GM12878 (cell line): ENCODE data around the gene SLC22A31. TPM values are rescaled to one million over a fixed set of nuclear protein-coding genes. Genes with fewer than 3 reads are reported as not detected.

Experiments used
- BHLHE40 ChIP-seq, 2 experiments: fragments of 450-650 bp in 1 of 2; IDR thresholded peaks; 2 replicates each; pipeline ENCODE4 v1.6.1; 2011 to 2017; ENCODE audit warnings: low read depth in 2 of 2, borderline replicate concordance in 1 of 2, improper control_type of control experiment in 1 of 2, low read length in 1 of 2, mild to moderate bottlenecking in 1 of 2
- CEBPZ ChIP-seq: fragments of 150-350 bp; IDR thresholded peaks from 2 replicates; pipeline ENCODE4 v1.6.1; 2016; ENCODE audit warnings: low read depth, low read length
- HDGF ChIP-seq: fragments of 450-650 bp; IDR thresholded peaks from 2 replicates; pipeline ENCODE4 v1.6.1; 2016; ENCODE audit warnings: antibody characterized with exemption
- IKZF2 ChIP-seq, 2 experiments: fragments of 450-650 bp; IDR thresholded peaks; 2 replicates each; pipeline ENCODE4 v1.6.1; 2017; ENCODE audit warnings: mild to moderate bottlenecking in 2 of 2, moderate library complexity in 2 of 2
- NBN ChIP-seq: fragments of 450-650 bp; IDR thresholded peaks from 2 replicates; pipeline ENCODE4 v1.6.1; 2016
- NR2C1 ChIP-seq: fragments of 450-650 bp; IDR thresholded peaks from 2 replicates; pipeline ENCODE4 v1.6.1; 2017; ENCODE audit warnings: antibody characterized with exemption, mild to moderate bottlenecking, moderate library complexity
- NR2F1 ChIP-seq: fragments of 450-650 bp; conservative IDR thresholded peaks from 2 replicates; pipeline ENCODE4 v1.6.1; 2017; ENCODE audit warnings: mild to moderate bottlenecking
- PAX5 ChIP-seq: IDR thresholded peaks from 2 replicates; pipeline ENCODE4 v1.6.1; 2011; ENCODE audit warnings: low read depth, low read length, borderline replicate concordance
- PBX3 ChIP-seq: IDR thresholded peaks from 2 replicates; pipeline ENCODE4 v1.6.1; 2011; ENCODE audit warnings: mild to moderate bottlenecking, low read depth, low read length, moderate library complexity; ENCODE audit not compliant: insufficient replicate concordance
- PML ChIP-seq: IDR thresholded peaks from 2 replicates; pipeline ENCODE4 v1.6.1; 2012; ENCODE audit warnings: low read length, inconsistent platforms
- POU2F2 ChIP-seq: IDR thresholded peaks from 3 replicates; pipeline ENCODE4 v1.6.1; 2011; ENCODE audit warnings: low read depth, mild to moderate bottlenecking, low read length, borderline replicate concordance
- PRDM15 ChIP-seq: fragments of 450-650 bp; formaldehyde crosslinking; IDR thresholded peaks from 2 replicates; pipeline ENCODE4 v1.4.0; 2020; ENCODE audit warnings: mild to moderate bottlenecking, moderate library complexity
- RBBP5 ChIP-seq: fragments of 200-600 bp; sonication (generic); conservative IDR thresholded peaks from 2 replicates; pipeline ENCODE4 v1.6.1; 2016
- RCOR1 ChIP-seq: conservative IDR thresholded peaks from 2 replicates; pipeline ENCODE4 v1.6.1; 2012; ENCODE audit warnings: low read depth, low read length, improper control_type of control experiment
- SRF ChIP-seq, 2 experiments: IDR thresholded peaks; 2 replicates each; pipeline ENCODE4 v1.6.1; 2011; ENCODE audit warnings: low read depth in 2 of 2, low read length in 2 of 2, mild to moderate bottlenecking in 1 of 2, moderate library complexity in 1 of 2
- TCF3 ChIP-seq: IDR thresholded peaks from 2 replicates; pipeline ENCODE4 v1.6.1; 2012; ENCODE audit warnings: low read depth, mild to moderate bottlenecking, low read length, borderline replicate concordance; ENCODE audit not compliant: insufficient read depth
- ZNF207 ChIP-seq: fragments of 450-650 bp; IDR thresholded peaks from 2 replicates; pipeline ENCODE4 v1.6.1; 2014; ENCODE audit warnings: antibody characterized with exemption, mild to moderate bottlenecking, borderline replicate concordance
- ZNF384 ChIP-seq: IDR thresholded peaks from 2 replicates; pipeline ENCODE4 v1.6.1; 2012; ENCODE audit warnings: low read depth, mild to moderate bottlenecking, low read length, improper control_type of control experiment, borderline replicate concordance
- polyA plus RNA-seq, 11 experiments: library from polyadenylated mRNA; depleted of rRNA in 4 of 11; unstranded in 6 of 11; stranded (reverse) in 5 of 11; fragments of >200 nt; fragmentation: Nextera tagmentation in 4 of 11; fragmentation: Illumina TruSeq in 1 of 11; extraction: Ambion mirVana in 4 of 11; extraction: Trizol in 1 of 11; gene quantifications; 1 replicate in 1 of 11; 2 replicates in 10 of 11; pipeline versions ENCODE4 v1.2.1 to v1.2.3, GENCODE V29; 2011 to 2016; ENCODE audit warnings: inconsistent platforms in 2 of 11, missing spikeins in 2 of 11, low read depth in 1 of 11
- total RNA-seq, 4 experiments: library from RNA; depleted of rRNA in 3 of 4; stranded (reverse); fragments of >200 nt in 3 of 4; fragmentation: Illumina TruSeq in 1 of 4; extraction: Trizol in 1 of 4; gene quantifications; 2 replicates each; pipeline versions ENCODE4 v1.2.1 to v1.2.3, GENCODE V29; 2013 to 2021
- TF ChIP-seq, protein P1 (sequence below): fragments of 450-650 bp; IDR thresholded peaks from 2 replicates; pipeline ENCODE4 v1.6.1; 2017; ENCODE audit warnings: antibody characterized with exemption, mild to moderate bottlenecking, moderate library complexity

Gene SLC22A31
- total and polyA plus RNA-seq, 10 of the 15 experiments (the other 5 are each of a cell fraction or from before 2014, with no cell fraction given) = 0.13 to 0.24 (median 0.23) TPM; not detected in 7

DNA sequence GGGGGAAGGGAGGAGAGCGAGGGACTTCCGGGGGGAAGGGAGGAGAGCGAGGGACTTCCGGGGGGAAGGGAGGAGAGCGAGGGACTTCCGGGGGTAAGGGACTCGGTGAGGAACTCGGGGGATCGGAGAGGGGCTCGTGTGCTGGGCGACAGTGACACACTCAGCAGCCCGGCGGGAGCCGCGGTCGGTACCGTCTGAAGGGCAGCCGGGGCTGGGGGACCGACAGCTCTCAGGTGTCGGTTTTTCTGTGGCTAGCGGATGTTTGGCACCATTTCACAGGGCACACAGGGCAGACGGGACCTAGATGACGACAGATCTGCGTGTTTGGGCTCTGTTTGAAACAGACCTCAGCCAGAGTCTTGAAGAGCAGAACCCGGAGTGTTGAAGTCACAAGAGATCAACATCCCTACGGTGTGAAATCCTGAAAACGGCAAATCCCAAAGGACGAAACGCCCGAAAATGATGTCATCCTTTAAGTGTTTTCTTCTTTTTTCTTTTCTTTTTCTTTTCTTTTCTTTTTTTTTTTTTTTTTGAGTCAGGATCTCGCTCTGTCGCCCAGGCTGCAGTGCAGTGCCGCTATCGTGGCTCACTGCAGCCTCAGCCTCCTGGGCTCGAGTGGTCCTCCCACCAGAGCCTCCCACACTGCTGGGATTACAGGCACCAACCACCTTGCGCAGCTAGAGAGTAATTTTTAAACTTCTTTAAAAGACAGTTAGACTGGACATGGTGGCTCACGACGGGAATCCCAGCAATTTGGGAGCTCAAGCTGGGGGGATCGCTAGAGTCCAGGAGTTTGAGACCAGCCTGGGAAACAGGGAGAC is 41.1 kb upstream of the SLC22A31 start (continued):
- TF ChIP-seq POU2F2 = peak; percentile 69; the same call in 1 of the 3 replicates
- no peak for TF ChIP-seq RCOR1
- TF ChIP-seq BHLHE40 (IDR thresholded peaks at IDR 0.05; ENCODE audit: borderline replicate concordance in 1 of 2, low read depth in 2 of 2, low read length in 1 of 2) = no peak
- no peak for TF ChIP-seq PAX5
- TF ChIP-seq PRDM15 (CRISPR knock-in tag) = no peak
- TF ChIP-seq HDGF = no peak
- no peak for TF ChIP-seq ZNF384
- TF ChIP-seq IKZF2 (IDR thresholded peaks at IDR 0.05) = no peak
- TF ChIP-seq CEBPZ = no peak
- TF ChIP-seq, protein P1, sequence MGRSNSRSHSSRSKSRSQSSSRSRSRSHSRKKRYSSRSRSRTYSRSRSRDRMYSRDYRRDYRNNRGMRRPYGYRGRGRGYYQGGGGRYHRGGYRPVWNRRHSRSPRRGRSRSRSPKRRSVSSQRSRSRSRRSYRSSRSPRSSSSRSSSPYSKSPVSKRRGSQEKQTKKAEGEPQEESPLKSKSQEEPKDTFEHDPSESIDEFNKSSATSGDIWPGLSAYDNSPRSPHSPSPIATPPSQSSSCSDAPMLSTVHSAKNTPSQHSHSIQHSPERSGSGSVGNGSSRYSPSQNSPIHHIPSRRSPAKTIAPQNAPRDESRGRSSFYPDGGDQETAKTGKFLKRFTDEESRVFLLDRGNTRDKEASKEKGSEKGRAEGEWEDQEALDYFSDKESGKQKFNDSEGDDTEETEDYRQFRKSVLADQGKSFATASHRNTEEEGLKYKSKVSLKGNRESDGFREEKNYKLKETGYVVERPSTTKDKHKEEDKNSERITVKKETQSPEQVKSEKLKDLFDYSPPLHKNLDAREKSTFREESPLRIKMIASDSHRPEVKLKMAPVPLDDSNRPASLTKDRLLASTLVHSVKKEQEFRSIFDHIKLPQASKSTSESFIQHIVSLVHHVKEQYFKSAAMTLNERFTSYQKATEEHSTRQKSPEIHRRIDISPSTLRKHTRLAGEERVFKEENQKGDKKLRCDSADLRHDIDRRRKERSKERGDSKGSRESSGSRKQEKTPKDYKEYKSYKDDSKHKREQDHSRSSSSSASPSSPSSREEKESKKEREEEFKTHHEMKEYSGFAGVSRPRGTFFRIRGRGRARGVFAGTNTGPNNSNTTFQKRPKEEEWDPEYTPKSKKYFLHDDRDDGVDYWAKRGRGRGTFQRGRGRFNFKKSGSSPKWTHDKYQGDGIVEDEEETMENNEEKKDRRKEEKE = no peak
- no peak for TF ChIP-seq NR2F1
- 0 out of 2 replicates have a peak, but pooled peaks have one; percentile 18 for TF ChIP-seq TCF3
- TF ChIP-seq NR2C1 = 0 out of 2 replicates have a peak, but pooled peaks have one; percentile 4
- peak; percentile 62 for TF ChIP-seq NBN
- no peak for TF ChIP-seq RBBP5
- TF ChIP-seq SRF (IDR thresholded peaks at IDR 0.05; ENCODE audit: low read depth in 2 of 2, low read length in 2 of 2) = no peak
- no peak for TF ChIP-seq PBX3
- TF ChIP-seq ZNF207 = no peak
- peak; percentile 95 for TF ChIP-seq PML
